ENCODE results near the gene IFT81. TPM values are rescaled to one million over a fixed set of nuclear protein-coding genes. Genes with fewer than 3 reads are reported as not detected.

IFT81 gene
- total and polyA plus RNA-seq, 2 of the 13 experiments (the other 11 are each of a cell fraction or from before 2014, with no cell fraction given) = 4.2 to 13.0 TPM

GRCh38 chr12:110091136-110091711 is 32.9 kb upstream of the IFT81 start:
- H3K9ac ChIP-seq (ENCODE audit: insufficient read depth, low read depth, low read length) = peak overlapping the region; percentile 60
- intact Hi-C loops (cut with micrococcal nuclease; ENCODE audit: unreplicated experiment) = loop anchor here (2.0 kb wide), 1 partner anchor 52 kb away; no protein-coding TSS in a partner anchor
- FAIRE-seq (peak; percentile 74), ATAC-seq (peak; percentile 94), DNase-seq (ENCODE audit: low spot score) (peak; percentile 90)
- 0% methylated on average over 3 of the region's 3 CpGs for WGBS (ENCODE audit: low lambda C conversion rate)
- no peaks in the 10 kb centered on the region for H3K9me3 ChIP-seq (ENCODE audit: low read length)
- no peaks in the 10 kb centered on the region for H4K20me1 ChIP-seq (ENCODE audit: insufficient read depth, low read length)
- H2AFZ ChIP-seq (ENCODE audit: low read length) = peak overlapping the region; percentile 17
- peak overlapping the region; percentile 92 for H3K27ac ChIP-seq (ENCODE audit: extremely low read length, insufficient read depth, low read length)
- no TSS peak for BruUV-seq (replicated peaks)
- peaks cover 71% of the 10 kb centered on the region for H3K4me1 ChIP-seq (ENCODE audit: insufficient read depth, low read length)
- H3K4me3 ChIP-seq (replicated peaks in 1 of 3; ENCODE audit: insufficient read depth in 1 of 3, low read depth in 2 of 3, low read length in 3 of 3) = peak overlapping the region in 2 of 3 experiments; percentile 19 to 31; a peak in 3 of 6 replicates
- H3K36me3 ChIP-seq (replicated peaks in 1 of 2; ENCODE audit: control insufficient read depth in 1 of 2, insufficient read depth in 2 of 2, low read length in 2 of 2) = no peaks in the 10 kb centered on the region
- POLR2A ChIA-PET = interaction anchor here (0.6 to 3.8 kb wide), 21 partner anchors 9 to 652 kb away, joined by 3 to 56 read pairs (median 5); partner anchors contain the start of genes ARPC3, ATP2A2 and C12orf76
- H3K79me2 ChIP-seq (ENCODE audit: insufficient read depth, low read length) = no peaks in the 10 kb centered on the region
- in situ Hi-C loops (cut with HindIII; ENCODE audit: extremely low pct_ligation_motif_present, low pct_unique_long_range_greater_than_20kb) = no loop called here
- H3K4me2 ChIP-seq (ENCODE audit: low read depth, low read length) = peak overlapping the region; percentile 71
- H3K27me3 ChIP-seq (ENCODE audit: control insufficient read depth in 1 of 2, insufficient read depth in 2 of 2, low read length in 2 of 2) = no peaks in the 10 kb centered on the region
- CTCF ChIA-PET (ENCODE audit: low intra/inter-chr PET ratio, low total read pairs) = interaction anchor here (1.3 to 1.8 kb wide), 2 partner anchors 9 to 48 kb away, joined by 3 read pairs; no protein-coding TSS in a partner anchor
- TF ChIP-seq HNF4G (IDR thresholded peaks at IDR 0.05; ENCODE audit: borderline replicate concordance, low read depth, low read length) (peak; percentile 81; the same call in 1 of the 2 replicates), HNF4G (CRISPR knock-in tag; IDR thresholded peaks at IDR 0.05; ENCODE audit: borderline replicate concordance, low read depth) (peak; percentile 74), TFDP1 (CRISPR knock-in tag; IDR thresholded peaks at IDR 0.05; ENCODE audit: borderline replicate concordance) (0 out of 2 replicates have a peak, but pooled peaks have one; percentile 4), ZBED4 (CRISPR knock-in tag; IDR thresholded peaks at IDR 0.05; ENCODE audit: borderline replicate concordance) (no peak; the same call in 1 of the 2 replicates), SALL1 (CRISPR knock-in tag; IDR thresholded peaks at IDR 0.05) (peak; percentile 96), NPAS2 (CRISPR knock-in tag; IDR thresholded peaks at IDR 0.05; ENCODE audit: borderline replicate concordance) (no peak), CEBPB (IDR thresholded peaks at IDR 0.05; ENCODE audit: borderline replicate concordance, low read depth, low read length) (peak; percentile 91), ZFP41 (CRISPR knock-in tag; IDR thresholded peaks at IDR 0.05; ENCODE audit: borderline replicate concordance) (no peak), CERS6 (CRISPR knock-in tag; IDR thresholded peaks at IDR 0.05) (no peak), IRF2 (CRISPR knock-in tag; IDR thresholded peaks at IDR 0.05) (peak; percentile 42; the same call in 1 of the 2 replicates), CREM (IDR thresholded peaks at IDR 0.05) (peak; percentile 75; the same call in 1 of the 2 replicates), CREM (CRISPR knock-in tag; IDR thresholded peaks at IDR 0.05) (no peak), PHF5A (CRISPR knock-in tag; IDR thresholded peaks at IDR 0.05; ENCODE audit: low read depth, unreplicated experiment) (peak; percentile 27), NR2F1 (CRISPR knock-in tag; IDR thresholded peaks at IDR 0.05) (peak; percentile 96 to 98), PREB (CRISPR knock-in tag; IDR thresholded peaks at IDR 0.05) (no peak)

Data from HepG2 (cell line).